HG03571 (cell line): ENCODE measurements around the gene PTPN22.
A peak's percentile ranks its signal among the peaks of the same experiment; 100 is the strongest.

Source experiments
- ATAC-seq: cut with Tn5 transposase; IDR thresholded peaks from one replicate; pipeline ENCODE4 v1.9.1; 2021; ENCODE audit not compliant: unreplicated experiment

The PTPN22 gene

GRCh38 chr1:113887402-113888175 is 16.1 kb upstream of the PTPN22 start, which contains the start of gene BCL2L15:
TSS of gene BCL2L15 (minus strand) at chr1:113887581. CDS start at chr1:113887375, 206 bp downstream.
- no peak for ATAC-seq

DNA sequence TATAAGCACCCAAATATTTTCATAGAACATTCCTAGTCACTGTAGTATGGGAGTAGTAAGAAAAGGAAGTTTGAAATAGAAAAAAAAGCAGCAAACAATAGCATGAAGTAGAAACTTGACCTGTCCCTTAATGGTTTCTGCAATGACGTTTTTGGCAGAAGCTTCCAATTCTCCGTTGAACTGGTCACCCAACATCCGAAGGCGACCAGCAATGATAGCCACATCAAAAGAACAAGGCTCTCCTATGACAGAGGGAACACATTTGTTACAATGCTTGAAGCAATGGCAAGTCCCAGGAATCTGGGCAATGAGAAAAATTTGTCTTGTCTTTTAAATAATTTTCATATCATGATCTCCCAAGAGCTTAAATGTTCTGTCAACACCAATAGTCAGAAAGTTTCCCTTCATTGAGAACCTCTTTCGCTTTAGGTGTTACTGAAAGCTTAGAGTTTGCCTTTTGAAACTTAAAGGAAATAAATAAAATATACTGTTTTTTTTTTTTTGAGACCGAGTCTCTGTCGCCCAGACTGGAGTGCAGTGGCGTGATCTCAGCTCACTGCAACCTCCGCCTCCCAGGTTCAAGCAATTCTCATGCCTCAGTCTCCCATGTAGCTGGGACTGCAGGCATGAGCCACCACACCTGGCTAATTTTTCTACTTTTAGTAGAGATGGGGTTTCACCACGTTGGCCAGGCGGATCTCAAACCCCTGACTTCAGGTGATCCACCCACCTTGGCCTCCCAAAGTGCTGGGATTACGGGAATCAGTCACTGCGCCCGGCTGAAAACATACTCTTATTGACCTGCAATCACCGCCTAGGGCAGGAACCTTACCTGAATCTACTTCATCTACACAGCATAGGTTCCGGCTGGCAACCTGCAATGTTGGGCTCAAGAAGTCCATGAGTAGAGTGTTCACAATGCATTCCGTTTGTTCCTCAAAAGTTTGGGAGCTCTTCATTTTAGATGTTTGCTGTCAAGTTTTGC is 15.2 kb upstream of the PTPN22 start:
- no peak for ATAC-seq

GRCh38 chr1:113881661-113882060 is 10.1 kb upstream of the PTPN22 start:
- no peak for ATAC-seq

GRCh38 chr1:113879739-113880038 is 8.2 kb upstream of the PTPN22 start:
- ATAC-seq: no peak

DNA sequence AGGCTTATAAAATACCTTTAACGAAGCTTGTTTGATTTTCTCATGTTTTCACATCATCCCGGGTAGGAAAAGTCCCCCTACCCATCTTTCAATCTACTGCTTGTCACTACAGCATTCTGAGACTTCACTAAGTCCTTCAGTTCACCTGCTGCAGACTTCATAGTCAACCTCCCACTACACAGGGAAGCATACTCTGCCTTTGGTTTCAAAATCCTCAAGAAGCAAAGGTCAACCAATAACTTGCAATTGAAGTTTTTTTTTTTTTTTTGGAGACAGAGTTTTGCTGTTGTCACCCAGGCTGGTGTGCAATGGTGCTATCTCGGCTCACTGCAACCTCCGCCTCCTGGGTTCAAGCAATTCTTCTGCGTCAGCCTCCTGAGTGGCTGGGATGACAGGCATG is 4.7 kb upstream of the PTPN22 start:
- ATAC-seq: no peak

GRCh38 chr1:113875714-113876113 is 4.2 kb upstream of the PTPN22 start:
- ATAC-seq: peak; percentile 45

GRCh38 chr1:113874012-113874879 is 2.7 kb upstream of the PTPN22 start:
- no peak for ATAC-seq

DNA sequence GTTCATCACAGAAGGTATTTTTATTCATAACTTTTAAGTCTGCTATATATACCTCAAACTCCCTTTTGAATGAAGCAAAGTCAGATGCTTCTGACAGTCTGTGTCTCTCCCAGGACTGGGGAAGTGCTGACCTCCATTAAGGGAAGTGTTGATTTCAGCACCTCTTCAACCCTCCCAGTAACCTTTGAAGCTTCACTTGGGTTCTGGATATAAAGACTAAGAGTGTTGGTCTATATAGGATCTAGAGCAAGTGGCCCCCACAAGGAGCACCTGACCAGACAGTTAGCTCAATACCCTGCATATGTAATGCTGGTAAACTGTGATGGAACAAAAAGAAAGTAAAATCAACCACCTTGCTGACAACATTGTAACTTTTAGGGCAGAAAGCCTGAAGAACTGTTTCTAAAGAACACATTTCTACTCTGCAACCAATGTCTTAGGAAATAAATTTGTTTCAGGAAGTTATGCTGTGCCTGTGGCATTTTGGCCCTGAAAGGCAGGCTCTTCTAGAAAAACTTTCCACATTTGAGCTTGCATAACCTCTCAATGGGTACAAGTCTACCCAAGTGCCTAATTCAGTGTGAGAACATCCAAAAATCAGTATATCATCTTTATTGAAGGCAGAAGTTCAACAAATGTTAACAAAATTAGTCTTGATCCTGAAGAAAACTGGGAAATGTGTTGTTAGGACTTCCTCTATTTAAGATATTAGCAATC is 865 bp upstream of the PTPN22 start:
- no peak for ATAC-seq

DNA sequence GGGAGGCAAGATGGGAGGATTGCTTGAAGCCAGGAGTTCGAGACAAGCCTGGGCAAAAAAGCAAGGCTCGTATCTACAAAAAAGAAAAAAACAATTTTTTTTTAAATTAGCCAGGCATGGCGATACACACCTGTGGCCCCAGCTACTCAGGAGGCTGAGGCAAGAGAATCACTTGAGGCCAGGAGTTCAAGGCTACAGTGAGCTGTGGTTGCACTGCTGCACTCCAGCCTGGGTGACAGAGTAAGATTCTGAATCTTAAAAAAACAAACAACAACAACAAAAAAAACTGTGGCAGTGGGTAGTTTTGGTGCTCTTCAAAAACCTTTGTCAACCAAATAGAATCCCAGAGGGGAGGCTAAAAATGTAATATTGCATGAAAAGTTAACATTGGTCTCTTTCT is 734 bp downstream of the PTPN22 start:
- no peak for ATAC-seq

DNA sequence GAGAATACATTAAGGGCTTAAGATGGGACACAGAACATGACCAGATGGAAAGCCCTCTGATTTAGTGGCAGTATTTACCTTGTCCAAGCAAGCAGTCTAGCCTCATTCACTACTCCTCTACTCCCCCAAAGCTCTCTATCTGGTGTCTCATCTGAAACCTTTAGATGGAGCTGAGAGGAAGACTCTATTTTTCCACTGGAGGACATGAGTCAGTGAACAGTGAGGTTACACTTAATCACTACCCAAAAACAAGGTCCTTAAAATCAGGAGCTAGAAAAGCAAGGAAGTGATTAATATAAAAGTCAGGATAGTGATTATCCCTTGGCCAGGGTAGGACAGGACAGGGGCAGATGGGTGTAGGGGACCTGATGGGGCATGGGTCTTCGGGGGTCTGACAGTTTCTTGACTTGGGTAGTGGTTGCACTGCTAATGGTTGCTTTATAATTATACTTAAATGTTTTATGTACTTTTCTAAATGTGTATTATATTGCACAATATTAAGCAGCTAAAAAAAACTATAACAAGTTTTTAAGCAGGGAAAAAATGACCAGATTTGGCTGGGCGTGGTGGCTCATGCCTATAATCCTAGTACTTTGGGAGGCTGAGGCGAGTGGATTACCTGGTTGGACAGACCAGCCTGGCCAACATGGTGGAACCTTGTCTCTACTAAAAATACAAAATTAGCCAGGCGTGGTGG is 3.0 kb downstream of the PTPN22 start:
- ATAC-seq: no peak

GRCh38 chr1:113861641-113862040 is 9.9 kb downstream of the PTPN22 start:
- no peak for ATAC-seq

GRCh38 chr1:113860891-113861290 is 10.6 kb downstream of the PTPN22 start:
- no peak for ATAC-seq

DNA sequence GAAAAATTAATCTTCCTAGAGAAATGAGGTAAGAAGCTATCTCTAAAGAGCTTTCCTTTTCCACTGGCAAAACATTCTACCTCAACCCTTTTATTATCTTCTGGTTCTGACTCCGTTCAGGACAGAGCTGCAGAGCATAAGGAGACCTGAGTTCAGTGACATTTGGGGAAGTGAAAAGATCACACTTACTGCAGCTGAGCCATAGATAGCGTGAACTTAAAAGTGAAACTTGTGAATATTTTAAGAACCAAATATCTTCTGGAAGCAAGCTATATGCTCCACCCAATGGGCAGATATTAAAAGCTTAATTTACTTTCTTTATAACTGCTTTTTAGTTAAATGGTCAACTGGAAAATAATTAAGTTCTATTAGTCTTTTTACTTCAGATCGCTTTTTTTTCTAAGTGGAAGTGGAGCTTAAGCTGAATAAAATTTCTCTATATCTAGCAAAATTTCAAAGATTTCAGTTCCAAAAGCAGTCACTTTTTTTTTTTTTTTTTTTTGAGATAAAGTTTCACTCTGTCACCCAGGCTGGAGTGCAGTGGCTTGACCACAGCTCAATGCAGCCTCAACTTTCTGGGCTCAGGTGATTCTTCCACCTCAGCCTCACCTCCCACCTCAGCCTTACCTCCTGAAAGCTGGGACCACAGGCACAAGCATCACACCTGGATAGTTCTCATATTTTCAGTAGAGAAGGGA is 11.9 kb downstream of the PTPN22 start:
- ATAC-seq: peak; percentile 78

DNA sequence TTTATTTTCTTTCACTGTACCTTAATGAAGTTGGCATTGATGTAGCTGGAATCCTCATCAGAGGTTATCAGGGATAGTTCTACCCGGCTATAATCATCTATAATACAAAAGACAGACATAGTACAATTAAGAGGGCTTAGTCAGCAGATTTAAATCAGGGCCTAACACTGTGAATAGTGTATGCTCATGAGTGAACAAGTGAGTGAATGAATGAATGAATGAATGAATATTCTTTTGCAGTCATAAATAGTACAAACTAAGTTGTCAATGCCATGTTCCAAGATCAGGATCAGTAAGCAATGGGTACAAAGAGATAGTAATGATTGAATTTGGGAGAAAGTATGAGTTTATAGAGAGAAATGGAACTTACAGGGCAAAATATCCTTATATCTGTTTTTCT is 12.5 kb downstream of the PTPN22 start:
- no peak for ATAC-seq

DNA sequence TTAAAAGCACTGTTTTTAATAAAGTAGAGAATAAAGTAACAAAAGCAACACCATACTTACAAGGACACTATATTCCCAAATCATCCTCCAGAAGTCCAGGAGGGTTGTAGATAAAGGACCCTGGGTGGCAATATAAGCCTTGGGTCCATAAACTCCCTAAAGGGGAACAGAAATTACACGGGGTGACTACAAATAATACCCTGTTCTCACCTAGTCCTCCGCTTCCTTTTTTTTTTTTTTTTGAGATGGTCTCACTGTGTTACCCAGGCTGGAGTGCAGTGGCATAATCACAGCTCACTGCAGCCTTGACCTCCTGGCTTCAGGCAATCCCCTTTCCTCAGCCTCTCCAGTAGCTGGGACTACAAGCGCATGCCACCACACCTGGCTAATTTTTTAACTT is 13.1 kb downstream of the PTPN22 start:
- ATAC-seq: no peak

DNA sequence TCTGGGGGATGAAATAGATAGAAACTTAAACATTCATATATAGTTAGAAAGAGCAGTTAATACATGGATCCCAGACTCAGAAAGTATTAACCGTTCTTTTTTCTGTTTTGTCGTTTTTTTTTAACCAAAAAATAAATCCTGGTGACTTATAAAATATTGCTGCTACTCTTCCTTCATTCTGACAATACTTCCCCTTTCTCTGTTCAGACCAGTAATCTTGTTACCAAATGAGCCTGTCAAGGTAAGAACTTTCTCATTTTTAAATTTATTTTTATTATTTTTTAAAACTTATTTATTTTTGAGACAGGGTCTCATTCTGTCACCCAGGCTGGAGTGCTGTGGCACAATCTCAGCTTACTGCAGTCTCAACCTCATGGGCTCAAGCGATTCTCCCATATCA is 13.7 kb downstream of the PTPN22 start:
- ATAC-seq: no peak

GRCh38 chr1:113856401-113856790 is 15.1 kb downstream of the PTPN22 start:
- no peak for ATAC-seq

DNA sequence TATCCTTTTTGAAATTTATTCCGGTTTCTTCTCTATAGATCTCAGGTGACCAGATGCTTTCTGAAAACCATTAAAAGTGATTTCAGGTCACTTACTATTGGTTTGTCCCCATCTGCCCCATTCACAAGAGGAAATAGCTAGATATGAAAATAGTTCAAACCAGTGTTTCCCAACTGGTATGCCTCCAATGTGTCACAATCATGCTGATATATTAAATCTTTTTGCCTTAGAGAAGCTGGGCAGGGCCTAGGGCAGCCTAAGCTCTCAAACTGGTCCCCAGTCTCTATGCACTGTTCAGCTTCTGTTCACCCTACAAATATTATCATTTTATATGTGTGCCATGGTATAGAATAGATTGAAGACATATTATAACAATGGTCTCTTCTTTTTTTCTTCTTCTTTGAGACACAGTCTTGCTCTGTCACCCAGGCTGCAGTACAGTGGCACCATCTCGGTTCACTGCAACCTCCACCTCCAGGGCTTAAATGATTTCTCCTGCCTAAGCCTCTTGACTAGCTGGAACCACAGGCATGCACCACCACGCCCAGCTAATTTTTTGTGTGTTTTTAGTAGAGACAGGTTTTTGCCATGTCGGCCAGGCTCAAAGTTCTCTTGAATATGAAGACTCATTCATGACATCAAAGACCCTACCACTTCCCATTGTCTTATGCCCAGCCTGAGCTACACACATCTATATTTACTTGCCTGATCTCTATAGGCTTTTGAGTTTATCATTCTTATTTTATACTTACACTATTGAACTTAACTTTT is 15.7 kb downstream of the PTPN22 start:
- no peak for ATAC-seq

DNA sequence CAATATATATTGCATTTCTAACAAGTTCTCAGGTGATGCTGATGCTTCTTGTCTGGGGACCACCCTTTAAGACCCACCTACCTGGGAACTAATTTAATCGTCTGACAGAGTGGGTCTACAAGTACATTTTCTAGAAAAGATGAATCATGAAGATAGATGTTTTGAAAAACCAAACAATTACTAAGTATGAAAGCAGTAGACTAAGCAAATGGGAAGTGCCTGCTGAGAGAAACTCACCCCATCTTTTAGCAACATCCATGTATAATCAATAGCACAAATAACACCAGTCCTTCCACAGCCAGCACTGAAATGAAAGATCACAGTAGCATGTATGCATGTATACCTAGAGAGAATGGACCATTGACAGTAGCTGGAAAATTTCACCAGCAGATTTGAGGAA is 17.3 kb downstream of the PTPN22 start:
- no peak for ATAC-seq
